Measurements from ENCODE around the gene ICA1. TPM values are rescaled to one million over a fixed set of nuclear protein-coding genes. Genes with fewer than 3 reads are reported as not detected.
"Not testable (repeated sequence)": the region's sequence is repeated elsewhere in the genome, so short reads cannot be mapped to it uniquely, and the experiment has no call there.

ICA1 gene
- total RNA-seq, 1 donor from 2014 or later, result 25.5 TPM

- Histone ChIP-seq H3K36me3 (no peaks in the 10 kb centered on the region), H3K4me1 (no peaks in the 10 kb centered on the region), H3K27ac (no peak overlapping the region), H3K4me3 (no peak overlapping the region), H3K27me3 (no peaks in the 10 kb centered on the region), H3K9me3 (no peaks in the 10 kb centered on the region)
- intact Hi-C loops (cut with DNase I), result no loop called here
- DNase-seq (ENCODE audit: extremely low spot score in 2 of 2), result no peak
- TF ChIP-seq POLR2AphosphoS5 (IDR thresholded peaks at IDR 0.05; ENCODE audit: insufficient read depth in 1 of 2, low read depth in 1 of 2) (no peak), POLR2A (IDR thresholded peaks at IDR 0.05) (no peak), CTCF (IDR thresholded peaks at IDR 0.05) (no peak)
Observed at GRCh38 chr7:8109196-8110022, 152.6 kb downstream of the ICA1 start.

GRCh38 chr7:8105449-8106095 is 156.4 kb downstream of the ICA1 start:
- H3K27me3 ChIP-seq, result no peaks in the 10 kb centered on the region
- no peaks in the 10 kb centered on the region for H3K4me1 ChIP-seq
- TF ChIP-seq CTCF (IDR thresholded peaks at IDR 0.05) (no peak), POLR2AphosphoS5 (IDR thresholded peaks at IDR 0.05; ENCODE audit: insufficient read depth in 1 of 2, low read depth in 1 of 2) (no peak), POLR2A (IDR thresholded peaks at IDR 0.05) (no peak)
- intact Hi-C loops (cut with DNase I), result no loop called here
- H3K27ac ChIP-seq, result no peak overlapping the region
- H3K4me3 ChIP-seq, result no peak overlapping the region
- DNase-seq (ENCODE audit: extremely low spot score in 2 of 2), result no peak
- no peaks in the 10 kb centered on the region for H3K9me3 ChIP-seq
- H3K36me3 ChIP-seq, result no peaks in the 10 kb centered on the region

GRCh38 chr7:8103282-8103681 is 158.7 kb downstream of the ICA1 start:
- H3K27me3 ChIP-seq, result no peaks in the 10 kb centered on the region
- H3K36me3 ChIP-seq, result no peaks in the 10 kb centered on the region
- TF ChIP-seq POLR2A (IDR thresholded peaks at IDR 0.05), result no peak
- TF ChIP-seq POLR2AphosphoS5 (IDR thresholded peaks at IDR 0.05; ENCODE audit: insufficient read depth in 1 of 2, low read depth in 1 of 2), result no peak
- TF ChIP-seq CTCF (IDR thresholded peaks at IDR 0.05), result no peak
- H3K27ac ChIP-seq, result no peak overlapping the region
- H3K9me3 ChIP-seq, result no peaks in the 10 kb centered on the region
- H3K4me1 ChIP-seq, result no peaks in the 10 kb centered on the region
- DNase-seq (ENCODE audit: extremely low spot score in 2 of 2), result no peak
- intact Hi-C loops (cut with DNase I), result no loop called here
- H3K4me3 ChIP-seq, result no peak overlapping the region

- intact Hi-C loops (cut with DNase I); DNase-seq (ENCODE audit: extremely low spot score in 2 of 2); H3K4me3 ChIP-seq; H3K4me1 ChIP-seq; H3K9me3 ChIP-seq; H3K27ac ChIP-seq; H3K36me3 ChIP-seq; H3K27me3 ChIP-seq: not testable (repeated sequence)
Observed at GRCh38 chr7:8101292-8101691, 160.7 kb downstream of the ICA1 start.

GRCh38 chr7:8094164-8095140 is 167.5 kb downstream of the ICA1 start:
- Histone ChIP-seq H3K27ac (no peak overlapping the region), H3K9me3 (no peaks in the 10 kb centered on the region), H3K4me1 (no peaks in the 10 kb centered on the region), H3K4me3 (no peak overlapping the region), H3K27me3 (no peaks in the 10 kb centered on the region), H3K36me3 (no peaks in the 10 kb centered on the region)
- no peak for DNase-seq (ENCODE audit: extremely low spot score in 2 of 2)
- intact Hi-C loops (cut with DNase I), result no loop called here
- TF ChIP-seq CTCF (IDR thresholded peaks at IDR 0.05) (no peak), POLR2A (IDR thresholded peaks at IDR 0.05) (no peak), POLR2AphosphoS5 (IDR thresholded peaks at IDR 0.05; ENCODE audit: insufficient read depth in 1 of 2, low read depth in 1 of 2) (no peak)
